SK-N-SH (cell line): ENCODE data around the gene FBN2. TPM values are rescaled to one million over a fixed set of nuclear protein-coding genes. Genes with fewer than 3 reads are reported as not detected.

Experiments used
- CTCF ChIA-PET: fragments of 300-600, 350-600 bp; formaldehyde crosslinking; extraction: SDS; loops from one replicate; lab custom pipeline; 2021; lab: Yijun Ruan, JAX
- POLR2A ChIA-PET: fragments of 350-600 bp; sonication (Branson Sonifier 250); formaldehyde crosslinking; extraction: SDS; loops from one replicate; lab custom pipeline; 2020; ENCODE audit warnings: antibody characterized with exemption, inconsistent platforms; lab: Yijun Ruan, JAX
- DNase-seq: peaks from one replicate; pipeline ENCODE4 v3.0.0; 2012
- H2AFZ ChIP-seq: fragments of 200-600 bp; sonication (generic); 2 replicates; pipeline ENCODE4 v1.8.1; 2016; ENCODE audit warnings: antibody characterized with exemption, mild to moderate bottlenecking, low read depth
- H3F3A ChIP-seq: fragments of 200-600 bp; sonication (generic); replicated peaks from 2 replicates; pipeline ENCODE3; 2016; ENCODE audit warnings: antibody characterized with exemption, mild to moderate bottlenecking; ENCODE audit not compliant: insufficient read depth
- H3K27ac ChIP-seq, 2 experiments: fragments of 200-500 bp in 1 of 2; fragments of 200-600 bp in 1 of 2; sonication (Bioruptor generic) in 1 of 2; sonication (generic), shearing (Covaris generic) in 1 of 2; 2 replicates each; pipeline versions ENCODE4 v1.5.1 to v1.6.1; 2014 to 2016; ENCODE audit warnings: low read depth in 2 of 2, inconsistent platforms in 1 of 2, low read length in 1 of 2, mild to moderate bottlenecking in 1 of 2, mixed read lengths in 1 of 2
- H3K27me3 ChIP-seq: fragments of 200-600 bp; sonication (generic), shearing (Covaris generic); 2 replicates; pipeline ENCODE4 v1.6.1; 2016; ENCODE audit warnings: mixed run types; ENCODE audit not compliant: insufficient read depth
- H3K36me3 ChIP-seq, 2 experiments: fragments of 200-500 bp in 1 of 2; fragments of 200-600 bp in 1 of 2; sonication (Bioruptor generic) in 1 of 2; sonication (generic) in 1 of 2; replicated peaks in 1 of 2; 2 replicates each; pipeline versions ENCODE3 to v1.5.1; 2014 to 2016; ENCODE audit warnings: low read length in 1 of 2, mild to moderate bottlenecking in 1 of 2; ENCODE audit not compliant: insufficient read depth in 2 of 2, control insufficient read depth in 1 of 2
- H3K4me1 ChIP-seq, 2 experiments: fragments of 200-500 bp in 1 of 2; fragments of 200-600 bp in 1 of 2; sonication (Bioruptor generic) in 1 of 2; sonication (generic), shearing (Covaris generic) in 1 of 2; 2 replicates each; pipeline versions ENCODE4 v1.5.1 to v1.6.1; 2014 to 2016; ENCODE audit warnings: low read depth in 1 of 2, low read length in 1 of 2, mixed run types in 1 of 2; ENCODE audit not compliant: insufficient read depth in 2 of 2, control insufficient read depth in 1 of 2
- H3K4me2 ChIP-seq: fragments of 200-600 bp; sonication (generic), shearing (Covaris generic); 2 replicates; pipeline ENCODE4 v1.6.1; 2017; ENCODE audit warnings: mixed run types
- H3K4me3 ChIP-seq, 2 experiments: fragments of 200-500 bp in 1 of 2; fragments of 200-600 bp in 1 of 2; sonication (Bioruptor generic) in 1 of 2; sonication (generic), shearing (Covaris generic) in 1 of 2; 2 replicates each; pipeline versions ENCODE4 v1.5.1 to v1.8.1; 2014 to 2016; ENCODE audit warnings: low read depth in 2 of 2, inconsistent platforms in 1 of 2, low read length in 1 of 2, mild to moderate bottlenecking in 1 of 2, mixed read lengths in 1 of 2, moderate library complexity in 1 of 2
- H3K79me2 ChIP-seq: fragments of 200-600 bp; sonication (generic); 2 replicates; pipeline ENCODE4 v1.8.1; 2017; ENCODE audit warnings: mild to moderate bottlenecking; ENCODE audit not compliant: insufficient read depth
- H3K9ac ChIP-seq: fragments of 200-600 bp; sonication (generic); 2 replicates; pipeline ENCODE4 v1.6.1; 2017; ENCODE audit warnings: mixed run types
- H3K9me2 ChIP-seq: fragments of 200-600 bp; sonication (generic); 2 replicates; pipeline ENCODE4 v1.6.1; 2017; ENCODE audit warnings: mixed run types
- H3K9me3 ChIP-seq: fragments of 200-600 bp; sonication (generic); 2 replicates; pipeline ENCODE4 v1.6.1; 2017; ENCODE audit warnings: mixed run types, mild to moderate bottlenecking, moderate library complexity
- H4K20me1 ChIP-seq: fragments of 200-600 bp; sonication (generic); 2 replicates; pipeline ENCODE4 v1.6.1; 2017; ENCODE audit warnings: mild to moderate bottlenecking, mixed run types; ENCODE audit not compliant: insufficient read depth
- CHD2 ChIP-seq: fragments of 150-350 bp; IDR thresholded peaks from 2 replicates; pipeline ENCODE4 v1.6.1; 2018; ENCODE audit warnings: low read length; ENCODE audit not compliant: partially characterized antibody
- CTCF ChIP-seq: fragments of 200-600 bp; sonication (generic); IDR thresholded peaks from 2 replicates; pipeline ENCODE4 v1.6.1; 2017; ENCODE audit warnings: antibody characterized with exemption, mild to moderate bottlenecking, moderate library complexity
- JUND ChIP-seq: IDR thresholded peaks from 2 replicates; pipeline ENCODE4 v1.4.0; 2012
- NFIC ChIP-seq: IDR thresholded peaks from 2 replicates; pipeline ENCODE4 v1.4.0; 2012; ENCODE audit warnings: borderline replicate concordance
- POLR2AphosphoS5 ChIP-seq: IDR thresholded peaks from 2 replicates; pipeline ENCODE4 v1.6.1; 2012; ENCODE audit warnings: low read depth, low read length
- RAD21 ChIP-seq: IDR thresholded peaks from 2 replicates; pipeline ENCODE4 v1.6.1; 2012; ENCODE audit warnings: mild to moderate bottlenecking, low read length
- RCOR1 ChIP-seq: fragments of 150-350 bp; IDR thresholded peaks from 2 replicates; pipeline ENCODE4 v1.6.1; 2017; ENCODE audit warnings: antibody characterized with exemption, low read length
- TAF1 ChIP-seq: IDR thresholded peaks from 2 replicates; pipeline ENCODE4 v1.6.1; 2012; ENCODE audit warnings: low read depth, mild to moderate bottlenecking, low read length, moderate library complexity, borderline replicate concordance
- USF1 ChIP-seq: IDR thresholded peaks from 2 replicates; pipeline ENCODE4 v1.4.0; 2012; ENCODE audit warnings: low read depth, borderline replicate concordance
- ZBTB33 ChIP-seq: IDR thresholded peaks from 2 replicates; pipeline ENCODE4 v1.4.0; 2012; ENCODE audit warnings: low read depth, borderline replicate concordance
- WGBS: methylation state at CpG from one replicate; pipeline ENCODE4 v1.1.6; 2017; ENCODE audit warnings: low lambda C conversion rate; 5-methylcytosine and 5-hydroxymethylcytosine counted together
- polyA plus RNA-seq, 3 experiments: library from polyadenylated mRNA; depleted of rRNA; stranded (reverse); fragments of >200 nt; gene quantifications; 2 replicates each; pipeline ENCODE4 v1.2.3, GENCODE V29; 2012

Gene FBN2
- polyA plus RNA-seq, 1 of the 3 experiments (the other 2 are of a cell fraction) = 2.2 TPM

GRCh38 chr5:128245974-128246373, 292.1 kb downstream of the FBN2 start (continued):
- TF ChIP-seq CTCF = no peak
- no peak for TF ChIP-seq RAD21
- TF ChIP-seq TAF1 = no peak
- no peak for TF ChIP-seq POLR2AphosphoS5

GRCh38 chr5:128243958-128244582, 294.0 kb downstream of the FBN2 start:
- Histone ChIP-seq H3K27ac (no peak overlapping the region), H3K9ac (no peak overlapping the region), H3K27me3 (no peaks in the 10 kb centered on the region; the same call in 1 of the 2 replicates), H3K4me1 (no peaks in the 10 kb centered on the region), H3K9me2 (no peaks in the 10 kb centered on the region), H2AFZ (no peak overlapping the region), H3K4me3 (no peak overlapping the region), H3F3A (no peaks in the 10 kb centered on the region), H3K36me3 (no peaks in the 10 kb centered on the region), H4K20me1 (no peaks in the 10 kb centered on the region), H3K9me3 (no peaks in the 10 kb centered on the region), H3K4me2 (no peak overlapping the region), H3K79me2 (no peaks in the 10 kb centered on the region)
- ChIA-PET CTCF (no interaction called here), POLR2A (no interaction called here)
- WGBS = 4% methylated on average over 3 of the region's 3 CpGs
- no peak for DNase-seq
- no peak for TF ChIP-seq ZBTB33
- no peak for TF ChIP-seq RCOR1
- TF ChIP-seq USF1 = no peak

GRCh38 chr5:128241051-128241695, 296.9 kb downstream of the FBN2 start:
- Histone ChIP-seq H2AFZ (no peak overlapping the region), H3K4me1 (peaks cover 0 to 6% of the 10 kb centered on the region in 2 experiments; a peak in 2 of 4 replicates), H3K27me3 (peaks cover 4% of the 10 kb centered on the region; the same call in 1 of the 2 replicates), H3K27ac (no peak overlapping the region), H3K9me2 (no peaks in the 10 kb centered on the region), H3K36me3 (no peaks in the 10 kb centered on the region), H3K4me2 (no peak overlapping the region), H3K4me3 (no peak overlapping the region), H3F3A (no peaks in the 10 kb centered on the region), H3K9ac (no peak overlapping the region), H4K20me1 (no peaks in the 10 kb centered on the region), H3K79me2 (no peaks in the 10 kb centered on the region), H3K9me3 (no peaks in the 10 kb centered on the region)
- ChIA-PET CTCF (interaction anchor here (1.1 to 1.2 kb wide), 3 partner anchors 40 to 1611 kb away, joined by 3 to 5 read pairs (median 3); no protein-coding TSS in a partner anchor), POLR2A (no interaction called here)
- 14% methylated on average over 2 of the region's 2 CpGs for WGBS
- DNase-seq = no peak
- TF ChIP-seq CHD2 (no peak), NFIC (no peak), JUND (no peak)
- TF ChIP-seq, all 33 proteins: peak for 0
